ENCODE results near the gene AOPEP.

Gene AOPEP

GRCh38 chr9:94796687-94797086 is 70.2 kb downstream of the AOPEP start:
- Histone ChIP-seq H3K27me3 (ENCODE audit: control insufficient read depth in 1 of 2, insufficient read depth in 2 of 2, low read length in 2 of 2) (no peaks in the 10 kb centered on the region), H3K27ac (ENCODE audit: low read length) (no peak overlapping the region), H3K9ac (ENCODE audit: low read length in 2 of 2) (no peak overlapping the region), H3K4me1 (ENCODE audit: control insufficient read depth, insufficient read depth, low read length) (peaks cover 8% of the 10 kb centered on the region), H3K36me3 (ENCODE audit: control insufficient read depth in 2 of 2, insufficient read depth in 2 of 2, low read length in 2 of 2) (peaks cover 7 to 8% of the 10 kb centered on the region in 2 donors), H3K9me3 (ENCODE audit: control insufficient read depth in 2 of 2, low read length in 2 of 2) (no peaks in the 10 kb centered on the region), H3K4me3 (ENCODE audit: low read length in 2 of 2) (no peak overlapping the region)

GRCh38 chr9:94798201-94798600 is 71.7 kb downstream of the AOPEP start:
- H3K27me3 ChIP-seq (ENCODE audit: control insufficient read depth in 1 of 2, insufficient read depth in 2 of 2, low read length in 2 of 2): no peaks in the 10 kb centered on the region
- H3K9me3 ChIP-seq (ENCODE audit: control insufficient read depth in 2 of 2, low read length in 2 of 2): no peaks in the 10 kb centered on the region
- no peak overlapping the region for H3K4me3 ChIP-seq (ENCODE audit: low read length in 2 of 2)
- peaks cover 7 to 8% of the 10 kb centered on the region in 2 donors for H3K36me3 ChIP-seq (ENCODE audit: control insufficient read depth in 2 of 2, insufficient read depth in 2 of 2, low read length in 2 of 2)
- peaks cover 8% of the 10 kb centered on the region for H3K4me1 ChIP-seq (ENCODE audit: control insufficient read depth, insufficient read depth, low read length)
- H3K27ac ChIP-seq (ENCODE audit: low read length): no peak overlapping the region
- H3K9ac ChIP-seq (ENCODE audit: low read length in 2 of 2): no peak overlapping the region

- no peaks in the 10 kb centered on the region for H3K27me3 ChIP-seq (ENCODE audit: control insufficient read depth in 1 of 2, insufficient read depth in 2 of 2, low read length in 2 of 2)
- H3K4me3 ChIP-seq (ENCODE audit: low read length in 2 of 2): no peak overlapping the region
- H3K4me1 ChIP-seq (ENCODE audit: control insufficient read depth, insufficient read depth, low read length): peaks cover 8% of the 10 kb centered on the region
- H3K9me3 ChIP-seq (ENCODE audit: control insufficient read depth in 2 of 2, low read length in 2 of 2): no peaks in the 10 kb centered on the region
- H3K36me3 ChIP-seq (ENCODE audit: control insufficient read depth in 2 of 2, insufficient read depth in 2 of 2, low read length in 2 of 2): peaks cover 6 to 7% of the 10 kb centered on the region in 2 donors
- no peak overlapping the region for H3K27ac ChIP-seq (ENCODE audit: low read length)
- no peak overlapping the region for H3K9ac ChIP-seq (ENCODE audit: low read length in 2 of 2)
These were observed 72.2 kb downstream of the AOPEP start for GRCh38 chr9:94798708-94799107.

- Histone ChIP-seq H3K27ac (ENCODE audit: low read length) (no peak overlapping the region), H3K36me3 (ENCODE audit: control insufficient read depth in 2 of 2, insufficient read depth in 2 of 2, low read length in 2 of 2) (peaks cover 5 to 7% of the 10 kb centered on the region in 2 donors), H3K4me3 (ENCODE audit: low read length in 2 of 2) (no peak overlapping the region), H3K9ac (ENCODE audit: low read length in 2 of 2) (no peak overlapping the region), H3K9me3 (ENCODE audit: control insufficient read depth in 2 of 2, low read length in 2 of 2) (no peaks in the 10 kb centered on the region), H3K27me3 (ENCODE audit: control insufficient read depth in 1 of 2, insufficient read depth in 2 of 2, low read length in 2 of 2) (no peaks in the 10 kb centered on the region), H3K4me1 (ENCODE audit: control insufficient read depth, insufficient read depth, low read length) (peaks cover 8% of the 10 kb centered on the region)
These were observed 73.2 kb downstream of the AOPEP start for GRCh38 chr9:94799578-94800264.

- no peak overlapping the region for H3K9ac ChIP-seq (ENCODE audit: low read length in 2 of 2)
- H3K4me3 ChIP-seq (ENCODE audit: low read length in 2 of 2): no peak overlapping the region
These were observed 74.1 kb downstream of the AOPEP start for GRCh38 chr9:94800424-94801117.

GRCh38 chr9:94801234-94801633 is 74.7 kb downstream of the AOPEP start:
- Histone ChIP-seq H3K9ac (ENCODE audit: low read length in 2 of 2) (no peak overlapping the region), H3K4me1 (ENCODE audit: control insufficient read depth, insufficient read depth, low read length) (peaks cover 11% of the 10 kb centered on the region), H3K36me3 (ENCODE audit: control insufficient read depth in 2 of 2, insufficient read depth in 2 of 2, low read length in 2 of 2) (peaks cover 5 to 7% of the 10 kb centered on the region in 2 donors), H3K9me3 (ENCODE audit: control insufficient read depth in 2 of 2, low read length in 2 of 2) (no peaks in the 10 kb centered on the region), H3K27ac (ENCODE audit: low read length) (peak overlapping the region; percentile 3), H3K27me3 (ENCODE audit: control insufficient read depth in 1 of 2, insufficient read depth in 2 of 2, low read length in 2 of 2) (no peaks in the 10 kb centered on the region), H3K4me3 (ENCODE audit: low read length in 2 of 2) (no peak overlapping the region)

More at GRCh38 chr9:94800424-94801117, 74.1 kb downstream of the AOPEP start:
- Histone ChIP-seq H3K4me1 (ENCODE audit: control insufficient read depth, insufficient read depth, low read length) (peaks cover 11% of the 10 kb centered on the region), H3K9me3 (ENCODE audit: control insufficient read depth in 2 of 2, low read length in 2 of 2) (no peaks in the 10 kb centered on the region), H3K27me3 (ENCODE audit: control insufficient read depth in 1 of 2, insufficient read depth in 2 of 2, low read length in 2 of 2) (no peaks in the 10 kb centered on the region), H3K27ac (ENCODE audit: low read length) (peak overlapping the region; percentile 3), H3K36me3 (ENCODE audit: control insufficient read depth in 2 of 2, insufficient read depth in 2 of 2, low read length in 2 of 2) (peaks cover 5 to 7% of the 10 kb centered on the region in 2 donors)

GRCh38 chr9:94801681-94802080 is 75.2 kb downstream of the AOPEP start:
- Histone ChIP-seq H3K4me1 (ENCODE audit: control insufficient read depth, insufficient read depth, low read length) (peaks cover 11% of the 10 kb centered on the region), H3K27ac (ENCODE audit: low read length) (no peak overlapping the region)

GRCh38 chr9:94802251-94802650 is 75.8 kb downstream of the AOPEP start:
- Histone ChIP-seq H3K36me3 (ENCODE audit: control insufficient read depth in 2 of 2, insufficient read depth in 2 of 2, low read length in 2 of 2) (peaks cover 5 to 7% of the 10 kb centered on the region in 2 donors), H3K27ac (ENCODE audit: low read length) (no peak overlapping the region), H3K4me3 (ENCODE audit: low read length in 2 of 2) (no peak overlapping the region), H3K9me3 (ENCODE audit: control insufficient read depth in 2 of 2, low read length in 2 of 2) (no peaks in the 10 kb centered on the region), H3K9ac (ENCODE audit: low read length in 2 of 2) (no peak overlapping the region), H3K27me3 (ENCODE audit: control insufficient read depth in 1 of 2, insufficient read depth in 2 of 2, low read length in 2 of 2) (no peaks in the 10 kb centered on the region), H3K4me1 (ENCODE audit: control insufficient read depth, insufficient read depth, low read length) (peaks cover 11% of the 10 kb centered on the region)

More at GRCh38 chr9:94801681-94802080, 75.2 kb downstream of the AOPEP start:
- H3K4me3 ChIP-seq (ENCODE audit: low read length in 2 of 2): no peak overlapping the region
- H3K36me3 ChIP-seq (ENCODE audit: control insufficient read depth in 2 of 2, insufficient read depth in 2 of 2, low read length in 2 of 2): peaks cover 5 to 7% of the 10 kb centered on the region in 2 donors
- no peaks in the 10 kb centered on the region for H3K27me3 ChIP-seq (ENCODE audit: control insufficient read depth in 1 of 2, insufficient read depth in 2 of 2, low read length in 2 of 2)
- no peaks in the 10 kb centered on the region for H3K9me3 ChIP-seq (ENCODE audit: control insufficient read depth in 2 of 2, low read length in 2 of 2)
- no peak overlapping the region for H3K9ac ChIP-seq (ENCODE audit: low read length in 2 of 2)

- H3K27me3 ChIP-seq (ENCODE audit: control insufficient read depth in 1 of 2, insufficient read depth in 2 of 2, low read length in 2 of 2): no peaks in the 10 kb centered on the region
- H3K9ac ChIP-seq (ENCODE audit: low read length in 2 of 2): no peak overlapping the region
- no peak overlapping the region for H3K27ac ChIP-seq (ENCODE audit: low read length)
- H3K36me3 ChIP-seq (ENCODE audit: control insufficient read depth in 2 of 2, insufficient read depth in 2 of 2, low read length in 2 of 2): peaks cover 5 to 7% of the 10 kb centered on the region in 2 donors
- H3K4me1 ChIP-seq (ENCODE audit: control insufficient read depth, insufficient read depth, low read length): peaks cover 11% of the 10 kb centered on the region
- no peaks in the 10 kb centered on the region for H3K9me3 ChIP-seq (ENCODE audit: control insufficient read depth in 2 of 2, low read length in 2 of 2)
- no peak overlapping the region for H3K4me3 ChIP-seq (ENCODE audit: low read length in 2 of 2)
These were observed 76.3 kb downstream of the AOPEP start for GRCh38 chr9:94802793-94803192.

- H3K4me1 ChIP-seq (ENCODE audit: control insufficient read depth, insufficient read depth, low read length): peaks cover 11% of the 10 kb centered on the region
These were observed 77.8 kb downstream of the AOPEP start for GRCh38 chr9:94804316-94804715.

GRCh38 chr9:94805051-94805489 is 78.6 kb downstream of the AOPEP start:
- H3K27ac ChIP-seq (ENCODE audit: low read length): no peak overlapping the region
- peaks cover 8% of the 10 kb centered on the region for H3K4me1 ChIP-seq (ENCODE audit: control insufficient read depth, insufficient read depth, low read length)
- H3K4me3 ChIP-seq (ENCODE audit: low read length in 2 of 2): no peak overlapping the region

More at GRCh38 chr9:94804316-94804715, 77.8 kb downstream of the AOPEP start:
- Histone ChIP-seq H3K36me3 (ENCODE audit: control insufficient read depth in 2 of 2, insufficient read depth in 2 of 2, low read length in 2 of 2) (peaks cover 5 to 7% of the 10 kb centered on the region in 2 donors), H3K4me3 (ENCODE audit: low read length in 2 of 2) (no peak overlapping the region), H3K9me3 (ENCODE audit: control insufficient read depth in 2 of 2, low read length in 2 of 2) (no peaks in the 10 kb centered on the region), H3K27ac (ENCODE audit: low read length) (no peak overlapping the region), H3K27me3 (ENCODE audit: control insufficient read depth in 1 of 2, insufficient read depth in 2 of 2, low read length in 2 of 2) (no peaks in the 10 kb centered on the region), H3K9ac (ENCODE audit: low read length in 2 of 2) (no peak overlapping the region)

More at GRCh38 chr9:94805051-94805489, 78.6 kb downstream of the AOPEP start:
- Histone ChIP-seq H3K9ac (ENCODE audit: low read length in 2 of 2) (no peak overlapping the region), H3K36me3 (ENCODE audit: control insufficient read depth in 2 of 2, insufficient read depth in 2 of 2, low read length in 2 of 2) (peaks cover 5 to 7% of the 10 kb centered on the region in 2 donors), H3K27me3 (ENCODE audit: control insufficient read depth in 1 of 2, insufficient read depth in 2 of 2, low read length in 2 of 2) (no peaks in the 10 kb centered on the region), H3K9me3 (ENCODE audit: control insufficient read depth in 2 of 2, low read length in 2 of 2) (no peaks in the 10 kb centered on the region)

Measured in stomach smooth muscle (tissue), 2 donors.